K562 (cell line): Measurements from ENCODE around the gene TIMM44. TPM values are rescaled to one million over a fixed set of nuclear protein-coding genes. Genes with fewer than 3 reads are reported as not detected.
A peak's percentile ranks its signal among the peaks of the same experiment; 100 is the strongest.

ENCODE experiments used
- BDP1 ChIP-seq: IDR thresholded peaks from 3 replicates; pipeline ENCODE4 v1.6.1; 2011; ENCODE audit not compliant: insufficient read length, insufficient read depth
- CBFB ChIP-seq: sonication (generic); formaldehyde crosslinking; IDR thresholded peaks from 2 replicates; pipeline ENCODE4 v1.4.0; 2020; ENCODE audit warnings: mild to moderate bottlenecking, missing genetic modification reagents
- CREB3 ChIP-seq: fragments of 450-650 bp; conservative IDR thresholded peaks from 2 replicates; pipeline ENCODE4 v1.6.1; 2016; ENCODE audit warnings: missing genetic modification characterization, low read depth, mild to moderate bottlenecking, missing compliant biosample characterization, moderate library complexity
- DACH1 ChIP-seq: fragments of 450-650 bp; IDR thresholded peaks from 2 replicates; pipeline ENCODE4 v1.6.1; 2018; ENCODE audit not compliant: partially characterized antibody
- E2F4 ChIP-seq: sonication (generic); formaldehyde crosslinking; IDR thresholded peaks from 2 replicates; pipeline ENCODE4 v1.8.0; 2022; ENCODE audit warnings: mild to moderate bottlenecking, low read depth, missing genetic modification reagents
- GTF2B ChIP-seq: IDR thresholded peaks from 2 replicates; pipeline ENCODE4 v1.6.1; 2011; ENCODE audit not compliant: insufficient read length; ENCODE audit errors: extremely low read depth
- HEY1 ChIP-seq: fragments of 250-450 bp; sonication (Bioruptor Pico); IDR thresholded peaks from 2 replicates; pipeline ENCODE4 v1.5.0; 2020; ENCODE audit warnings: mild to moderate bottlenecking, moderate library complexity, borderline replicate concordance
- KDM5B ChIP-seq: fragments of 200-600 bp; sonication (generic); IDR thresholded peaks from 2 replicates; pipeline ENCODE4 v1.6.1; 2012; ENCODE audit warnings: low read depth, mild to moderate bottlenecking, moderate library complexity, low read length, control low read depth, inconsistent platforms; ENCODE audit not compliant: insufficient replicate concordance
- KLF1 ChIP-seq: fragments of 450-650 bp; IDR thresholded peaks from 2 replicates; pipeline ENCODE4 v1.6.1; 2016; ENCODE audit warnings: missing genetic modification characterization, missing compliant biosample characterization
- MAFK ChIP-seq: IDR thresholded peaks from 2 replicates; pipeline ENCODE4 v1.6.1; 2011; ENCODE audit warnings: low read length, improper control_type of control experiment
- NFATC3 ChIP-seq: fragments of 450-650 bp; IDR thresholded peaks from 2 replicates; pipeline ENCODE4 v1.6.1; 2017; ENCODE audit warnings: mild to moderate bottlenecking
- TFE3 ChIP-seq: fragments of 450-650 bp; formaldehyde crosslinking; IDR thresholded peaks from 2 replicates; pipeline ENCODE4 v1.4.0; 2020; ENCODE audit warnings: mild to moderate bottlenecking, mixed read lengths
- TSC22D4 ChIP-seq: fragments of 450-650 bp; IDR thresholded peaks from 2 replicates; pipeline ENCODE4 v1.6.1; 2016; ENCODE audit warnings: missing genetic modification characterization, missing biosample characterization, control low read depth
- XRCC4 ChIP-seq: IDR thresholded peaks from one replicate; pipeline ENCODE4 v1.6.1; 2011; ENCODE audit not compliant: insufficient read depth, insufficient read length; ENCODE audit errors: extremely low read depth
- ZFP91 ChIP-seq: sonication (generic); formaldehyde crosslinking; IDR thresholded peaks from 2 replicates; pipeline ENCODE4 v1.8.0; 2022; ENCODE audit warnings: mild to moderate bottlenecking, missing genetic modification reagents
- ZKSCAN3 ChIP-seq: fragments of 250-450 bp; sonication (Bioruptor Pico); IDR thresholded peaks from 2 replicates; pipeline ENCODE4 v1.4.0; 2020
- ZNF174 ChIP-seq: fragments of 250-450 bp; sonication (Bioruptor Pico); IDR thresholded peaks from 2 replicates; pipeline ENCODE4 v1.4.0; 2020; ENCODE audit warnings: mild to moderate bottlenecking
- ZNF253 ChIP-seq: fragments of 250-450 bp; sonication (Bioruptor Pico); conservative IDR thresholded peaks from 2 replicates; pipeline ENCODE4 v1.6.1; 2021; ENCODE audit warnings: mild to moderate bottlenecking
- ZNF561 ChIP-seq: fragments of 450-650 bp; formaldehyde crosslinking; conservative IDR thresholded peaks from 2 replicates; pipeline ENCODE4 v1.4.0; 2020; ENCODE audit warnings: mild to moderate bottlenecking, moderate library complexity
- ZNF644 ChIP-seq: fragments of 200-800 bp; sonication (Bioruptor generic); IDR thresholded peaks from 2 replicates; pipeline ENCODE4 v1.6.1; 2016; ENCODE audit warnings: low read depth, missing genetic modification characterization, missing compliant biosample characterization
- ZNF766 ChIP-seq: fragments of 200-800 bp; sonication (Bioruptor generic); conservative IDR thresholded peaks from 2 replicates; pipeline ENCODE4 v1.6.1; 2016; ENCODE audit warnings: missing genetic modification characterization, missing compliant biosample characterization
- polyA plus RNA-seq, 8 experiments: library from polyadenylated mRNA; depleted of rRNA in 4 of 8; stranded (reverse) in 5 of 8; unstranded in 3 of 8; fragments of >200 nt; fragmentation: Nextera tagmentation in 2 of 8; fragmentation: Illumina TruSeq in 1 of 8; extraction: Ambion mirVana in 2 of 8; extraction: Trizol in 1 of 8; gene quantifications; 2 replicates each; pipeline versions ENCODE4 v1.2.1 to v1.2.3, GENCODE V29; 2011 to 2014; ENCODE audit warnings: inconsistent platforms in 1 of 8, missing spikeins in 1 of 8
- total RNA-seq, 7 experiments: library from RNA; depleted of rRNA in 6 of 7; stranded (reverse); fragments of >200 nt in 6 of 7; fragmentation: Illumina TruSeq in 2 of 7; extraction: Trizol in 2 of 7; gene quantifications; 2 replicates each; pipeline versions ENCODE4 v1.2.1 to v1.2.3, GENCODE V29; 2011 to 2021; ENCODE audit warnings: low replicate concordance in 1 of 7

TIMM44 gene
- total and polyA plus RNA-seq, 9 of the 15 experiments (the other 6 are each of a cell fraction or from before 2014, with no cell fraction given), result 10.3 to 231 (median 89.3) TPM

- no peak for TF ChIP-seq ZNF253 (CRISPR knock-in tag)
- TF ChIP-seq DACH1, result no peak
- TF ChIP-seq NFATC3, result no peak
- no peak for TF ChIP-seq CREB3 (tag)
- no peak for TF ChIP-seq E2F4 (CRISPR knock-in tag)
- TF ChIP-seq KDM5B, result peak; percentile 44
- no peak for TF ChIP-seq TFE3 (CRISPR knock-in tag)
- TF ChIP-seq MAFK, result no peak
- TF ChIP-seq KLF1 (tag), result no peak
- TF ChIP-seq ZNF644 (tag), result no peak
- no peak; the same call in 1 of the 2 replicates for TF ChIP-seq CBFB (CRISPR knock-in tag)
- TF ChIP-seq BDP1, result no peak
- TF ChIP-seq ZNF174 (CRISPR knock-in tag), result no peak
- TF ChIP-seq ZKSCAN3 (CRISPR knock-in tag), result no peak
- no peak for TF ChIP-seq TSC22D4 (tag)
- no peak for TF ChIP-seq ZNF561 (CRISPR knock-in tag)
- no peak for TF ChIP-seq ZFP91 (CRISPR knock-in tag)
- TF ChIP-seq ZNF766, result no peak
- TF ChIP-seq XRCC4, result no peak
- TF ChIP-seq GTF2B, result no peak
- no peak for TF ChIP-seq HEY1 (CRISPR knock-in tag)
These were observed 23.6 kb downstream of the TIMM44 start, which contains the start of gene SNAPC2 (continued) for GRCh38 chr19:7919610-7920518.
